AG04449 (cell line): Measurements from ENCODE around the gene PRPF40A.

Experiments used
- CTCF ChIA-PET: fragments of 350-600 bp; formaldehyde crosslinking; extraction: SDS; loops from one replicate; lab custom pipeline; 2021; ENCODE audit warnings: antibody characterized with exemption; lab: Yijun Ruan, JAX
- POLR2A ChIA-PET: fragments of 400-600, 350-600 bp; formaldehyde crosslinking; extraction: SDS; loops from one replicate; lab custom pipeline; 2020; ENCODE audit warnings: antibody characterized with exemption, inconsistent platforms; lab: Yijun Ruan, JAX
- DNase-seq: peaks from one replicate; pipeline ENCODE4 v3.0.0-alpha.2; 2010; ENCODE audit warnings: low read depth, low spot score
- H3K4me3 ChIP-seq: 2 replicates; pipeline ENCODE4 v1.5.1; 2011; ENCODE audit warnings: low read depth, mild to moderate bottlenecking, control low read depth, low read length
- CTCF ChIP-seq: IDR thresholded peaks from one replicate; pipeline ENCODE4 v1.5.1; 2011; ENCODE audit warnings: mild to moderate bottlenecking, moderate library complexity, low read length, control low read depth, inconsistent platforms; ENCODE audit not compliant: insufficient read depth; ENCODE audit errors: missing control alignments

PRPF40A gene

GRCh38 chr2:152651834-152652233, 65.4 kb downstream of the PRPF40A start:
- DNase-seq: no peak
- no peak for TF ChIP-seq CTCF
- CTCF ChIA-PET: interaction anchor here (1.4 to 3.6 kb wide), 2 partner anchors 11 to 16 kb away, joined by 3 to 18 read pairs; no protein-coding TSS in a partner anchor
- POLR2A ChIA-PET: no interaction called here
- H3K4me3 ChIP-seq: no peak overlapping the region

GRCh38 chr2:152650768-152651371, 66.4 kb downstream of the PRPF40A start:
- ChIA-PET CTCF (interaction anchor here (3.6 kb wide), 1 partner anchor 16 kb away, joined by 18 read pairs; no protein-coding TSS in a partner anchor), POLR2A (no interaction called here)
- TF ChIP-seq CTCF: no peak
- no peak for DNase-seq
- no peak overlapping the region for H3K4me3 ChIP-seq

GRCh38 chr2:152649997-152650396, 67.3 kb downstream of the PRPF40A start:
- POLR2A ChIA-PET: no interaction called here
- DNase-seq: no peak
- CTCF ChIA-PET: interaction anchor here (1.6 kb wide), 1 partner anchor 33 kb away, joined by 4 read pairs; no protein-coding TSS in a partner anchor
- TF ChIP-seq CTCF: no peak
- H3K4me3 ChIP-seq: no peak overlapping the region

GRCh38 chr2:152648336-152648735, 68.9 kb downstream of the PRPF40A start:
- ChIA-PET CTCF (interaction anchor here (0.6 to 6.4 kb wide), 15 partner anchors 9 to 611 kb away, joined by 3 to 79 read pairs (median 4); partner anchors contain the start of gene STAM2), POLR2A (interaction anchor here (1.5 kb wide), 1 partner anchor 472 kb away, joined by 3 read pairs; the partner anchor contains the start of gene STAM2)
- no peak for TF ChIP-seq CTCF
- no peak for DNase-seq
- H3K4me3 ChIP-seq: no peak overlapping the region

- ChIA-PET CTCF (interaction anchor here (0.7 to 6.4 kb wide), 15 partner anchors 10 to 611 kb away, joined by 3 to 79 read pairs (median 5); partner anchors contain the start of gene STAM2), POLR2A (interaction anchor here (1.5 kb wide), 1 partner anchor 472 kb away, joined by 3 read pairs; the partner anchor contains the start of gene STAM2)
- DNase-seq: no peak
- H3K4me3 ChIP-seq: no peak overlapping the region
- TF ChIP-seq CTCF: no peak
These were observed 69.7 kb downstream of the PRPF40A start for GRCh38 chr2:152647552-152647951.

- DNase-seq: peak; percentile 82
- TF ChIP-seq CTCF: no peak
- CTCF ChIA-PET: interaction anchor here (0.8 to 6.4 kb wide), 13 partner anchors 9 to 610 kb away, joined by 3 to 79 read pairs (median 5); partner anchors contain the start of gene STAM2
- H3K4me3 ChIP-seq: no peak overlapping the region
- POLR2A ChIA-PET: interaction anchor here (0.6 kb wide), 1 partner anchor 97 kb away, joined by 3 read pairs; no protein-coding TSS in a partner anchor
These were observed 70.5 kb downstream of the PRPF40A start for GRCh38 chr2:152646775-152647174.
